ENCODE data around the gene MCTP2.
A peak's percentile ranks its signal among the peaks of the same experiment; 100 is the strongest.

MCTP2 gene

GRCh38 chr15:94265009-94265408 lies 33.6 kb downstream of the MCTP2 start:
- DNase-seq (ENCODE audit: low read depth) = no peak

DNA sequence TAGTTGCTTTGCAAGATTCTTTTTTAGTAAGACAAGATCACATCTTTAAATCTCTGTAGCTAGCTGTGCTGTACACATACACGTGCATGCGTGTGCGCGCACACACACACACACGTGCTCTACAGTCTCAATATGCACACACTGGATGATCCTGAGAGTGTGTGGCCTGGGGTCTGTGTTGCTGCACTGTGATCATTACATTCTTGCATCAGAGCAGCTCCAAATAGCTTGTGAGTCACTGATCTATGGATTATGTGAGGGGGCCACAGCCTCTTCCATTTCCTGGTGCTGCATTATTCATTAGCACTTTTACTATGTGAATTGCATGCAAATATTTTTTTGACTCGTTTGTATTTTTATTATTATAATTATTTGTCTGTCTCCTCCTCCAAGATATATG lies 34.6 kb downstream of the MCTP2 start:
- DNase-seq (ENCODE audit: low read depth) = no peak

DNA sequence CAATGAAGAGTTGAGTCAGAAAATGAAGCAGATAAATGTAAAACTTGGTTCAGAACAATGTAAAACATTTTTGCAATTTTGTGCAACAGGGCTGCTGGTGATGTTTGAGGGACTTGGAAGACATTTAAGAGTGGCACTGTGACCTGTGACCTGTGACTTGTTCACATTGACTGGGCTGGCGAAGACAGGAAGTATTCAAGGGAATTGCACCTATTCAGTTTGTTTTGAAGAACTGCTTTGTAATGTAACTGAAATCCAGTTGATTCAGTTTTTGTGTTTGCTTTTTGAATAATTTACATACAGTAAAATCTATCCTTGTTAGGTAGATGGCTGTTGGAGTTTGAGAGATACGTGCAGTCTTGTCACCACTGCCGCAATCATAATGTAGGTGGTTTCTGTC lies 35.4 kb downstream of the MCTP2 start:
- DNase-seq (ENCODE audit: low read depth) = no peak

DNA sequence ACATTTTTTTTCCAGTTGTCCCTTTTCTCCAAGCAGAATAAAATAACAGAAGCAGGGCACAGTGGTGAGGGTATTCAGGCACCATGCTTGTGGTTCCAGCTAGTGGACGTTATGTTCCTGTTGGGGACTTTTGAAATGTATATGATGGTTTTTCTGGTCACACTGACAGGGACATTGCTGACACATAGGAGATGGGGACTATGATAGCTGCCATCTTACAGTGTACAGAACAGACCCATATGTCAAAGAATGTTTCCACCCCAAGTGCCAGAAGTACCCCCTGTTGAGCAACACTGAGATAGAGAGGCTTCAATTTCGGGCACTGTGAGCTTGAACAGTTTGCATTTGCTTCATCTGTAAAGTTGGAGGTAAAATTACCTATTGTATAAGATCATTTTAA lies 38.6 kb downstream of the MCTP2 start:
- DNase-seq (ENCODE audit: low read depth) = no peak

DNA sequence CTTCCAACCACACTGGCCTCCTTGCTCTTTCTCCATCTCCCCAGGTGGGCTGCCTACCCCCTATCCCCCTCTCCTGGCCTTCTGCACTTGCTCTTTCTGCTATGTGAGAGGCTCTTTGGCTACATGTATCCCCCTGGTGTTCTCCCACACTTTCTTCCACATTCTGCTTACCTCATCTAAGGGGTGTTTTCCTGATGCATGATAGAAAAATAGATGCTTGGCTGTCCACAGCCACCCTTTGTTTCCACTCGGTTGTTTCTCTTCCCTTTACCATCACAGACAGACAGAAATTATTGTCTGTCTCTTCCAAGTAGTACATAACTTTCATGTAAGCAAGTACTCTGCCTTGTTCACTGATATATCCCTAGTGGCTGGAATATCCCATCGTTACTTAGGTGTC lies 39.2 kb downstream of the MCTP2 start:
- DNase-seq (ENCODE audit: low read depth) = no peak

DNA sequence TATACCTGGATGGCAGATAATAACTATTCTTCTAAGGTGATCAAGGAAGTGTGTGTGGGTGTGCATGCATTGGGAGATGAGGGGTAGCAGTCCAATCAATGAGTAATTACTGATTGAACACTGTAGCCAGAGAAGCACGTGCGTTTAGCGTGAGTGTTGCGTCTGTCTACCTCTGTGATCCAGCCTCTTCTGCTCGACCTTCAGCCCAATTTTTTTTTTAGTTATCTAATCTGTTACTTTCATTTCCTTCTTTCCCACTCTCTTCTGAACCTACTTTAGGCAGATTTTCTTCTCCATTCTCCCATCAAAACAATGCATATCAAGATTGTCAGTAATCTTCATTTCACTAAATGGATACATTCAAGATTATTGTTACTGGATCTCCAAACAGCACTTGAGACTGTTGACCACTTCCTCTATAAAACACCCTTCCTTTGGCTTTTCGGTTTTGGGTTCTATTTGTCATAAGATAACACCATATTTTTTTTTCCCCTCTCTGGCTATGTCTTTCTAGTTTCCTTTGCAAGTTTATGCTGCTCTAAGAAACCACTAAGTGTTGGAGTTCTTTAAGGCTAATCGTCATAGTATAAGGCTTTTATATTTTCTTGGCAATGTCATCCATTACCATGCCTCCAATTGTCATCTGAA lies 41.0 kb downstream of the MCTP2 start:
- no peak for DNase-seq (ENCODE audit: low read depth)

- DNase-seq (ENCODE audit: low read depth) = no peak
Measured at GRCh38 chr15:94273826-94274225, 42.5 kb downstream of the MCTP2 start.

- DNase-seq (ENCODE audit: low read depth) = no peak
Measured at GRCh38 chr15:94274745-94275144, 43.4 kb downstream of the MCTP2 start.

- DNase-seq (ENCODE audit: low read depth) = no peak
Measured at GRCh38 chr15:94277485-94277884, 46.1 kb downstream of the MCTP2 start.

DNA sequence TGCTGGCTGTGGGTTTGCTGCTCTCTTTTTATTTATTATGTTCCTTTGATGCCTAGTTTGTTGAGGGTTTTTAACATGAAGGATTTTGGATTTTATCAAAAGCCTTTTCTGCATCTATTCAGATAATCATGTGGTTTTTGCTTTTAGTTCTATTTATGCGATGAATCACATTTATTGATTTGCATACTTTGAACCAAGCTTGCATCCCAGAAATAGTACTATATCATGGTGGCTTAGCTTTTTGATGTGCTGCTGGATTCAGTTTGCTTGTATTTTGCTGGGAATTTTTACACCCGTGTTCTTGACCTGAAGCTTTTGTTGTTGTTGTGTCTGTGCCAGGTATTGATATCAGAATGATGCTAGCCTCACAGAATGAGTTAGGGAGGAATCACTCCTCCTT lies 48.4 kb downstream of the MCTP2 start:
- DNase-seq (ENCODE audit: low read depth) = no peak

DNA sequence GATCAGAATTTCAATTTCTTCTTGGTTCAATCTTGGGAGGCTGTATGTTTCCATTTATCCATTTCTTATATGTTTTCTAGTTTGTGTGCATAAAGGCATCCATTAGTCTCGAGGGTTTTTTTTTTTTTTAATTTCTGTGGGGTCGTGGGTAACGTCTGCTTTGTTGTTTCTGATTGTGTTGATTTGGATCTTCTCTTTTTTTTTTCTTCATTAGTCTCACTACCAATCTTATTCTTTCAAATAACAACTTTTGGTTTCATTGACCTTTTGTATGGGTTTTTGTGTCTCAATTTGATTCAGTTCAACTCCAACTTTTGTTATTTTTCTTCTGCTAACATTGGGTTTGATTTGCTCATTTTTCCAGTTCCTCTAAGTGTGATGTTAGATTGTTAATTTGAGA lies 48.9 kb downstream of the MCTP2 start:
- DNase-seq (ENCODE audit: low read depth) = no peak

DNA sequence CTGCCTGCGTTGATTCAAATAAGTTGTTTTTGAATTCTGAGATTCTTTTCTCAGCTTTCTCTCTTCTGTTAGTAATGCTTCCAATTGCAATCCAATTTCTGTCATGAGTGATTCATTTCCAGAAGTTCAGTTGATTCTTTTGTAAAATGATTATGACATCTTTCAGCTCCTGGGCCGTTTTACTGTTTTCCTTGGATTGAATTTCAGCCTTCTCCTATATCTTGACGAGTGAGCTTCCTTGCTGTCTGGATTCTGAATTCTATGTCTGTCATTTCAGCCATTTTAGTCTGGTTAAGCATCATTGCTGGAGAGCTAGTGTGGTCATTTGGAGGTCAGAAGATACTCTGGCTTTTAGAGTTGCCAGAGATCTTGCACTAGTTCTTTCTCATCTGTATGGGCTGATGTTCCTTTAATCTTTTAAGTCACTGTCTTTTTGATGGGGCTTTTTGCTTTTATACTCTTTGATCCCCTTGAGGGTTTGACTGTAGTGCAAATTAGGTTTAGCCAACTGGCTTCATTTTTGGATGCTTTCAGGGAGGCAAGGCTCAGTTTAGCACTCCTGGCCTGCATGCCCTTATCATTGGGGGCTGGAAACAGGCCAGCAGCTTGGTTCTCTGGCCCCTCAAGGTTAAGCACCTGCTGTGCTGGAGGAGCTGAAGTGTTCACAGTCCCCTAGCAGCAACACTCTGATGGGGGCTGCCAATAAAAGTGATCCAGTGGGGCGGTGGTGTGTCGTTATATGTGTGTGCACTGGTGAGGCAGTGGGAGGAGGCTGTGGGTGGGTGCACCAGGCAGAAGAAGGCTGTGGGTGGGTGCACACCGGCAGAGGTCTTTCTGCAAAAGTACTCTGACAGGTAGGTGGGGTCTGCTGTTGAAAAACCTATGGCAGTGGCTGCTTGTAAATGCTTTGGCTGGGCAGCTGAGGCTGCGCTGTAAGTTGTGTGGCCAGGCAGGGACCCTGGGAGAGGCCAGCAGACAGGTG lies 51.2 kb downstream of the MCTP2 start:
- DNase-seq (ENCODE audit: low read depth) = peak; percentile 15

- no peak for DNase-seq (ENCODE audit: low read depth)
Measured at GRCh38 chr15:94286583-94286982, 55.2 kb downstream of the MCTP2 start.

GRCh38 chr15:94287794-94288246 lies 56.5 kb downstream of the MCTP2 start:
- DNase-seq (ENCODE audit: low read depth) = no peak

DNA sequence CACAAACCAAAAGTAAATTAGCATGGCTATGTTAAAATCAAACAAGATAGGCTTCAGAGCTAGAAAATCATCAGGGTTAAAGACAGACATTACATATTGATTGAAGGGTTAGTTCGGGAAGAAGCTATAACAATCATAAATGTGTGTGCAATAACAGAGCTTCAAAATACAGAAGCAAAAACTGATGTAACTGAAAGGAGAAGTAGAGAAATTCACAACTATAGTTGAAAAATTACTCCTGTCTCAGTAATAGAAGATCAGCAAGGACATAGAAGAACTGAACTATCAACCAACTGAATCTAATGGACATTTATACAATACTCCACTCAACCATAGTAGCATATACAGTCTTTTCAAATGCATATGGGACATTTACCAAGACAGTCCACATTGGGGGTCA lies 59.4 kb downstream of the MCTP2 start:
- no peak for DNase-seq (ENCODE audit: low read depth)

DNA sequence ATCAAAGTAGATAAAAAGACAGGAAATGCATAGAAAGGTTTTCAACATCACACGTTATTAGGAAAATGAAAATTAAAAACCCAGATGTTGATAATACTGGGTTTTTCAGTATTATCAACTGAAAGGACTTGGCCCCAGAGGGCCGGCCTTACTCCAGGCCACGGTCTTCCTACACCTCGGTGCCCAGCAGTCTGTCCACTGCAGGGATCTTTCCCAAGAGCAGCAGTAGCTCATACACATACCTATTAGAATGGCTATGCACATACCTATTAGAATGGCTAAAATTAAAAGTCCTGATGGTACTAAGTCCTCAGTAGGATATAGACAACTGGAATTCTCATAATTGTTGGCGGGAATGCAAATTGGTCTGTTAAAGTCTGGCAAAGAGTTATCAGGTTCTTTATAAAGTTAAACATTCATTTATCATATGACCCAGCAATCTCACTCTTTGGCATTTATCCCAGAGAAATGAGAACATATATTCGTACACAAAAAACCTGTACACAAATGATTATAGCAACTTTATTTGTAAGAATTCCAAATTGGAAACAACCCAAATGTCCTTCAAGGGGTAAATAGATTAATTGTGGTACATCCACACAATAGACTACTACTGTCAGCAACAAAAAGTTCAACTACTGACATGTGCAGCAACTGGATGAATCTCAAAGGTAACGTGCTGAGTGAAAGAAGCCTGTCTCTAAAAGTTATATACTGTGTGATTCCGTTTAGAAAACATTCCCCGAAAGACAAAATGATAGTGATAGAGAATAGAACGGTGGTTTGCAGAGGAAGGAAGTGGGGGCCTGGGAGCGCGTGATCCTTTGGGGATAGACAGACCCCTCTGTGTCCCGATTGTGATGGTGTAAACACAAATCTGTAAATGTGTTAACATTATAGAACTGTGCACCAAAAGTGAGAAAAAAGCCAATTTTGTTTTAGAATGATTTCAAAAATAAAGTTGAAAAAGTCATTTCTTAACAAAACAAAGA lies 62.3 kb downstream of the MCTP2 start:
- DNase-seq (ENCODE audit: low read depth) = no peak

GRCh38 chr15:94294556-94294955 lies 63.2 kb downstream of the MCTP2 start:
- no peak for DNase-seq (ENCODE audit: low read depth)

GRCh38 chr15:94295275-94295674 lies 63.9 kb downstream of the MCTP2 start:
- DNase-seq (ENCODE audit: low read depth) = no peak

DNA sequence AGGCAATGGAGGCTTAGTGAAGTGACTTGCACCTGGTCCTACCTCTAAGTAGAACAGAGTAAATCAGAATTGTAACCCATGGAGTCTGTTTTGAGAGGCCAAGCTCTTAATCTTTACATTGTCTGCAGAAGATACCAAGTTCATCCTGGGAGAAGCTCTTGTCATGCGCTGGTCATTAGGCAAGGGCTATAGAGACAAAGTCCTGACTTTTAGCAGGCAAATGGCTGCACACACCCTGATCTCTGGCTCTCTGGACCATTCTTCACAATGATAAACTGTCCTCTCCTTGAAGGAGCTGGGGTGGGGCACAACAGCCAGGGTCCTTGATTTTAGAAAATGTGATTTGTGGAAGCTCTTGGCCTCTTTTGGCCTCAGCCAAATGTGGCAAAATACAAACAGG lies 65.4 kb downstream of the MCTP2 start:
- DNase-seq (ENCODE audit: low read depth) = no peak

DNA sequence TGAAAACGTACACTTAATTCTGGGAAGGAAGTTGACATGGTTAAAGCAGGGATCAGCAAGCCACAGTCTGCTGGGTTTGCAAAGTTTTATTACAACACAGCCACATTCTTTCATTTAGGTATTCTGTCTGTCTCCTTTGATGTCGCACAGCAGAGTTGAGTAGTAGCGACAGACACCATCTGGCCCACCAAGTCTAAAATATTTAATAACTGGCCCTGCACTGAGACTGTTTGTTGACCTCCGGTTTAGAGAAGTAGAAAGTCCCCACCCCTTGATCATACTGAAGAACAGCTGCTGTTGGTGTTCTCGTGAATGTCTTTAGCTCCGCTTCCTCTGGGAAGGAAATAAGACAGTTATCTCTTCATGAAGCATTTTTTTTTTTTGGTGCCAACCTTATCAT lies 66.2 kb downstream of the MCTP2 start:
- DNase-seq (ENCODE audit: low read depth) = no peak

GRCh38 chr15:94298364-94298763 lies 67.0 kb downstream of the MCTP2 start:
- DNase-seq (ENCODE audit: low read depth) = no peak

DNA sequence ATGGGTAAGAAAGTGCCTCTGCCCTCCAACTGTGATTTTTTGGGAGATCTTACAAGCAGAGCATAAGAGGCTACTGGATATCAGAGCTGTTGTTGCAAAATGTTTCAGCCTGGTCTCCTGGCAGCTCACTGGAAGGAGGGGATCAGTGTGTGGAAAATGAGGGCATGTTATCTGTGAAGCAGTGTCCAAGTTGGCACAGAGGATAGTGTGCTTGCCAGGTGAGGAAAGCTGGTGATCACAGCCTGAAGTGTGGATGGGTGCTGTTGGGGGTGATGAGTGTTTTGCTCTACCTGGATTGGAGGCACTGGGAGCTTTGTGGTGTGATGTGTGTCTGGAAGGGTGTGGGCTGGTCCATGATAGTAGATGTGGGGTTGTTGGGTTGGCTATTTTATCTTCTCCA lies 69.3 kb downstream of the MCTP2 start:
- DNase-seq (ENCODE audit: low read depth) = no peak

All from fibroblast of gingiva (primary cell).